Bronchial epithelial cell (primary cell): ENCODE data around the gene PCDHGA12. TPM values are rescaled to one million over a fixed set of nuclear protein-coding genes. Genes with fewer than 3 reads are reported as not detected.

Source experiments
- DNase-seq: peaks from one replicate; pipeline ENCODE4 v3.0.0-alpha.2; 2010; ENCODE audit warnings: low read depth
- FAIRE-seq: peaks from 2 replicates; lab custom pipeline; 2011; peaks lifted over from hg19 to GRCh38; lab: Jason Lieb, UNC
- H3K27me3 ChIP-seq: 2 replicates; pipeline ENCODE4 v1.5.1; 2011; ENCODE audit warnings: low read length; ENCODE audit not compliant: control insufficient read depth, insufficient read depth
- H3K36me3 ChIP-seq: 2 replicates; pipeline ENCODE4 v1.5.1; 2011; ENCODE audit warnings: low read length; ENCODE audit not compliant: control insufficient read depth, insufficient read depth
- H3K4me3 ChIP-seq: 2 replicates; pipeline ENCODE4 v1.5.1; 2011; ENCODE audit warnings: mild to moderate bottlenecking, low read depth, low read length, control low read depth
- total RNA-seq: library from RNA; depleted of rRNA; stranded (reverse); fragments of >200 nt; gene quantifications from 2 replicates; pipeline ENCODE4 v1.2.1, GENCODE V29; 2014
- TF ChIP-seq, protein P1 (sequence below): IDR thresholded peaks from 2 replicates; pipeline ENCODE4 v1.5.1; 2011; ENCODE audit warnings: mild to moderate bottlenecking, moderate library complexity, low read length, control low read depth, inconsistent platforms; ENCODE audit not compliant: insufficient read depth, severe bottlenecking

PCDHGA12 gene
- total RNA-seq, 1 donor from 2014 or later: 0.79 TPM

GRCh38 chr5:141476132-141476911 lies 46.0 kb downstream of the PCDHGA12 start:
- DNase-seq (peak; percentile 52), FAIRE-seq (no peak)
- Histone ChIP-seq H3K27me3 (no peaks in the 10 kb centered on the region), H3K4me3 (peak overlapping the region; percentile 56), H3K36me3 (peaks cover 1% of the 10 kb centered on the region)
- TF ChIP-seq, protein P1, sequence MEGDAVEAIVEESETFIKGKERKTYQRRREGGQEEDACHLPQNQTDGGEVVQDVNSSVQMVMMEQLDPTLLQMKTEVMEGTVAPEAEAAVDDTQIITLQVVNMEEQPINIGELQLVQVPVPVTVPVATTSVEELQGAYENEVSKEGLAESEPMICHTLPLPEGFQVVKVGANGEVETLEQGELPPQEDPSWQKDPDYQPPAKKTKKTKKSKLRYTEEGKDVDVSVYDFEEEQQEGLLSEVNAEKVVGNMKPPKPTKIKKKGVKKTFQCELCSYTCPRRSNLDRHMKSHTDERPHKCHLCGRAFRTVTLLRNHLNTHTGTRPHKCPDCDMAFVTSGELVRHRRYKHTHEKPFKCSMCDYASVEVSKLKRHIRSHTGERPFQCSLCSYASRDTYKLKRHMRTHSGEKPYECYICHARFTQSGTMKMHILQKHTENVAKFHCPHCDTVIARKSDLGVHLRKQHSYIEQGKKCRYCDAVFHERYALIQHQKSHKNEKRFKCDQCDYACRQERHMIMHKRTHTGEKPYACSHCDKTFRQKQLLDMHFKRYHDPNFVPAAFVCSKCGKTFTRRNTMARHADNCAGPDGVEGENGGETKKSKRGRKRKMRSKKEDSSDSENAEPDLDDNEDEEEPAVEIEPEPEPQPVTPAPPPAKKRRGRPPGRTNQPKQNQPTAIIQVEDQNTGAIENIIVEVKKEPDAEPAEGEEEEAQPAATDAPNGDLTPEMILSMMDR: no peak

DNA sequence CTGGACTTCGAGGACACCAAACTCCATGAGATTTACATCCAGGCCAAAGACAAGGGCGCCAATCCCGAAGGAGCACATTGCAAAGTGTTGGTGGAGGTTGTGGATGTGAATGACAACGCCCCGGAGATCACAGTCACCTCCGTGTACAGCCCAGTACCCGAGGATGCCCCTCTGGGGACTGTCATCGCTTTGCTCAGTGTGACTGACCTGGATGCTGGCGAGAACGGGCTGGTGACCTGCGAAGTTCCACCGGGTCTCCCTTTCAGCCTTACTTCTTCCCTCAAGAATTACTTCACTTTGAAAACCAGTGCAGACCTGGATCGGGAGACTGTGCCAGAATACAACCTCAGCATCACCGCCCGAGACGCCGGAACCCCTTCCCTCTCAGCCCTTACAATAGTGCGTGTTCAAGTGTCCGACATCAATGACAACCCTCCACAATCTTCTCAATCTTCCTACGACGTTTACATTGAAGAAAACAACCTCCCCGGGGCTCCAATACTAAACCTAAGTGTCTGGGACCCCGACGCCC lies 46.8 kb downstream of the PCDHGA12 start:
- TF ChIP-seq, protein P1: no peak
- peak overlapping the region; percentile 56 for H3K4me3 ChIP-seq

DNA sequence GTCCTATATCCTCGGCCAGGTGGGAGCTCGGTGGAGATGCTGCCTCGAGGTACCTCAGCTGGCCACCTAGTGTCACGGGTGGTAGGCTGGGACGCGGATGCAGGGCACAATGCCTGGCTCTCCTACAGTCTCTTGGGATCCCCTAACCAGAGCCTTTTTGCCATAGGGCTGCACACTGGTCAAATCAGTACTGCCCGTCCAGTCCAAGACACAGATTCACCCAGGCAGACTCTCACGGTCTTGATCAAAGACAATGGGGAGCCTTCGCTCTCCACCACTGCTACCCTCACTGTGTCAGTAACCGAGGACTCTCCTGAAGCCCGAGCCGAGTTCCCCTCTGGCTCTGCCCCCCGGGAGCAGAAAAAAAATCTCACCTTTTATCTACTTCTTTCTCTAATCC lies 47.5 kb downstream of the PCDHGA12 start:
- Histone ChIP-seq H3K27me3 (no peaks in the 10 kb centered on the region), H3K36me3 (peaks cover 1% of the 10 kb centered on the region), H3K4me3 (peak overlapping the region; percentile 23)
- TF ChIP-seq, protein P1: no peak
- FAIRE-seq (no peak), DNase-seq (no peak)

More for the DNA sequence above, 46.8 kb downstream of the PCDHGA12 start:
- no peak for DNase-seq
- Histone ChIP-seq H3K27me3 (no peaks in the 10 kb centered on the region), H3K36me3 (peaks cover 1% of the 10 kb centered on the region)
- no peak for FAIRE-seq

GRCh38 chr5:141478321-141478945 lies 48.1 kb downstream of the PCDHGA12 start:
- no peaks in the 10 kb centered on the region for H3K27me3 ChIP-seq
- DNase-seq: peak; percentile 52
- TF ChIP-seq, protein P1: peak; percentile 76
- no peak for FAIRE-seq
- peak overlapping the region; percentile 23 for H3K4me3 ChIP-seq
- peaks cover 1% of the 10 kb centered on the region for H3K36me3 ChIP-seq

- no peak overlapping the region for H3K4me3 ChIP-seq
- TF ChIP-seq, protein P1: no peak
- no peak for FAIRE-seq
- no peaks in the 10 kb centered on the region for H3K27me3 ChIP-seq
- peaks cover 1% of the 10 kb centered on the region for H3K36me3 ChIP-seq
- DNase-seq: no peak
Measured at GRCh38 chr5:141479776-141480175, 49.5 kb downstream of the PCDHGA12 start.

Other genes with a start within 250 kb of the PCDHGA12 start
- under 0.01 TPM in 1 of 2 replicates, not detected in the other for gene PCDHB16, start 248.1 kb upstream of the PCDHGA12 start, total RNA-seq
- under 0.01 TPM in 1 of 2 replicates, not detected in the other for gene PCDHB9, start 243.3 kb upstream of the PCDHGA12 start, total RNA-seq
- 0.13 and 0.26 TPM in 2 replicates for gene PCDHB10, start 238.2 kb upstream of the PCDHGA12 start, total RNA-seq
- gene PCDHB11, start 230.9 kb upstream of the PCDHGA12 start, total RNA-seq: under 0.01 and 0.26 TPM in 2 replicates
- 0.13 TPM in 1 of 2 replicates, not detected in the other for gene PCDHB12, start 221.8 kb upstream of the PCDHGA12 start, total RNA-seq
- 0.26 TPM in 1 of 2 replicates, not detected in the other for gene PCDHB13, start 216.6 kb upstream of the PCDHGA12 start, total RNA-seq
- 0.26 and 0.77 TPM in 2 replicates for gene PCDHB14, start 207.2 kb upstream of the PCDHGA12 start, total RNA-seq
- under 0.01 and 0.51 TPM in 2 replicates for gene PCDHB15, start 185.1 kb upstream of the PCDHGA12 start, total RNA-seq
- gene SLC25A2, start 126.5 kb upstream of the PCDHGA12 start, total RNA-seq: 0.13 TPM in 1 of 2 replicates, not detected in the other
- 36.3 and 74.5 TPM in 2 replicates for gene TAF7, start 109.7 kb upstream of the PCDHGA12 start, total RNA-seq
- gene PCDHGA1, start 100.0 kb upstream of the PCDHGA12 start, total RNA-seq: under 0.01 and 0.26 TPM in 2 replicates
- under 0.01 and 0.26 TPM in 2 replicates for gene PCDHGA2, start 91.7 kb upstream of the PCDHGA12 start, total RNA-seq
- under 0.01 and 0.13 TPM in 2 replicates for gene PCDHGA3, start 86.7 kb upstream of the PCDHGA12 start, total RNA-seq
- under 0.01 and 0.26 TPM in 2 replicates for gene PCDHGB1, start 80.4 kb upstream of the PCDHGA12 start, total RNA-seq
- gene PCDHGA4, start 75.5 kb upstream of the PCDHGA12 start, total RNA-seq: 0.26 and 0.53 TPM in 2 replicates
- gene PCDHGB2, start 70.5 kb upstream of the PCDHGA12 start, total RNA-seq: under 0.01 and 0.26 TPM in 2 replicates
- gene PCDHGA5, start 66.3 kb upstream of the PCDHGA12 start, total RNA-seq: under 0.01 and 0.13 TPM in 2 replicates
- gene PCDHGB3, start 60.3 kb upstream of the PCDHGA12 start, total RNA-seq: under 0.01 and 0.77 TPM in 2 replicates
- gene PCDHGA6, start 56.6 kb upstream of the PCDHGA12 start, total RNA-seq: under 0.01 and 0.26 TPM in 2 replicates
- under 0.01 and 0.51 TPM in 2 replicates for gene PCDHGA7, start 47.8 kb upstream of the PCDHGA12 start, total RNA-seq
- 2.1 and 3.1 TPM in 2 replicates for gene PCDHGB4, start 42.8 kb upstream of the PCDHGA12 start, total RNA-seq
- gene PCDHGA8, start 37.9 kb upstream of the PCDHGA12 start, total RNA-seq: under 0.01 and 0.51 TPM in 2 replicates
- gene PCDHGB5, start 32.6 kb upstream of the PCDHGA12 start, total RNA-seq: 2.4 and 5.1 TPM in 2 replicates
- gene PCDHGA9, start 27.7 kb upstream of the PCDHGA12 start, total RNA-seq: 0.53 and 1.5 TPM in 2 replicates
- gene PCDHGB6, start 22.5 kb upstream of the PCDHGA12 start, total RNA-seq: 0.53 and 1.5 TPM in 2 replicates
- 2.1 and 5.2 TPM in 2 replicates for gene PCDHGA10, start 17.5 kb upstream of the PCDHGA12 start, total RNA-seq
- gene PCDHGB7, start 12.8 kb upstream of the PCDHGA12 start, total RNA-seq: 1.3 and 3.3 TPM in 2 replicates
- gene PCDHGA11, start 9.5 kb upstream of the PCDHGA12 start, total RNA-seq: 1.6 and 3.2 TPM in 2 replicates
- gene PCDHGC3, start 45.5 kb downstream of the PCDHGA12 start, total RNA-seq: 9.5 and 17.4 TPM in 2 replicates
- gene PCDHGC4, start 54.5 kb downstream of the PCDHGA12 start, total RNA-seq: 0.53 and 0.90 TPM in 2 replicates
- 0.26 and 0.77 TPM in 2 replicates for gene PCDHGC5, start 58.6 kb downstream of the PCDHGA12 start, total RNA-seq
- gene DIAPH1, start 188.5 kb downstream of the PCDHGA12 start, total RNA-seq: 48.2 and 57.1 TPM in 2 replicates
- 72.7 and 87.1 TPM in 2 replicates for gene HDAC3, start 206.3 kb downstream of the PCDHGA12 start, total RNA-seq
- gene RELL2, start 206.5 kb downstream of the PCDHGA12 start, total RNA-seq: 14.2 and 16.6 TPM in 2 replicates
- gene FCHSD1, start 220.9 kb downstream of the PCDHGA12 start, total RNA-seq: 14.2 and 17.2 TPM in 2 replicates